T-helper 1 cell treated with Interleukin-12 subunit alpha and Interleukin-12 subunit beta and Interleukin-4 antibody, amounts not matched to agents 30 μg/mL and 1 μg/mL, for 36 hours (primary cell): Measurements from ENCODE around the gene LRRIQ1.
A peak's percentile ranks its signal among the peaks of the same experiment; 100 is the strongest.

Source experiments
- H3K27ac Mint-ChIP-seq: one replicate; pipeline ENCODE4 v1.8.0; 2021; ENCODE audit warnings: mild to moderate bottlenecking, mixed read lengths
- H3K27me3 Mint-ChIP-seq: one replicate; pipeline ENCODE4 v1.8.0; 2021; ENCODE audit warnings: low read depth, mixed read lengths
- H3K36me3 Mint-ChIP-seq: one replicate; pipeline ENCODE4 v1.8.0; 2021; ENCODE audit warnings: low read depth, mixed read lengths
- H3K4me1 Mint-ChIP-seq: one replicate; pipeline ENCODE4 v1.8.0; 2021; ENCODE audit warnings: low read depth, mixed read lengths
- H3K4me3 Mint-ChIP-seq: one replicate; pipeline ENCODE4 v1.8.0; 2021; ENCODE audit warnings: mild to moderate bottlenecking, moderate library complexity, mixed read lengths
- H3K9me3 Mint-ChIP-seq: one replicate; pipeline ENCODE4 v1.8.0; 2021; ENCODE audit warnings: mixed read lengths

Gene LRRIQ1

DNA sequence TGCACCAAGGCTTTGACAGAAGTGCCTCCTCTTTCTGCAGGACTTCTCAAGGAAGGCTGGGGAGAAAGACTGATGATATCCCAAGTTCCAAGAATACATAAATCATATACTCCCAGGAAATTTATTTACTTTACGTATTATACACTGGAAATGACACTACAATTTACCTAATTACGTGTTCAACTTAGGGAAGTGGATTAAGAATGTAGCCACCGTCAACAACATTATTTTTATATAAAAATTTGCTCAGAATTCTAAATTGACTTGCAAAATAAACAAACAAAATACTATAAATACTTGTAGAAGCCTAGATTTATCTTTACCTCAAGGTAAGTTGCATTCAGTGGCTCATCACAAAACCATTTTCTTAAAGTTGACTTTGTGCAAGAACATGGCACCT, 19.0 kb upstream of the LRRIQ1 start:
- H3K9me3 Mint-ChIP-seq = no peaks in the 10 kb centered on the region
- H3K27me3 Mint-ChIP-seq = no peaks in the 10 kb centered on the region
- no peak overlapping the region for H3K4me3 Mint-ChIP-seq
- H3K27ac Mint-ChIP-seq = no peak overlapping the region
- no peaks in the 10 kb centered on the region for H3K4me1 Mint-ChIP-seq
- H3K36me3 Mint-ChIP-seq = no peaks in the 10 kb centered on the region

DNA sequence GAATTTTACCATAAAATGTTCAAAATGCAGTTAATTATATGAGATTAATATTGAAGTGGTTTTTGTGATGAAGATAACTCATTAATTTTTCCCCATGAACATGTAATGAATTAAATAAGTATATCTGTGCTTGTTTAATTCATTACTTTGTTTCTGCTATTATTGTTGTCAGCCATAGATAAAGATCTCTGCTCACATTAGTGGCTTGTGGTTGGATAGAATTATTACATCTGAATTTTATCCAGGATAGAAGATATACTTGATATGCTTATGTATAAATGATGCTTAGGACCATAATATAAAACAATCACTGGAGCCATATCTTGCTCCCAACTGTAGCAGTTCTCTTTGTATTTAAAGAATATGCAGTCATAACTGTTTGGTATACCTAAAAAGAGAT, 18.5 kb upstream of the LRRIQ1 start:
- H3K4me1 Mint-ChIP-seq = no peaks in the 10 kb centered on the region
- H3K36me3 Mint-ChIP-seq = no peaks in the 10 kb centered on the region
- H3K27me3 Mint-ChIP-seq = no peaks in the 10 kb centered on the region
- H3K27ac Mint-ChIP-seq = no peak overlapping the region
- no peaks in the 10 kb centered on the region for H3K9me3 Mint-ChIP-seq
- no peak overlapping the region for H3K4me3 Mint-ChIP-seq

DNA sequence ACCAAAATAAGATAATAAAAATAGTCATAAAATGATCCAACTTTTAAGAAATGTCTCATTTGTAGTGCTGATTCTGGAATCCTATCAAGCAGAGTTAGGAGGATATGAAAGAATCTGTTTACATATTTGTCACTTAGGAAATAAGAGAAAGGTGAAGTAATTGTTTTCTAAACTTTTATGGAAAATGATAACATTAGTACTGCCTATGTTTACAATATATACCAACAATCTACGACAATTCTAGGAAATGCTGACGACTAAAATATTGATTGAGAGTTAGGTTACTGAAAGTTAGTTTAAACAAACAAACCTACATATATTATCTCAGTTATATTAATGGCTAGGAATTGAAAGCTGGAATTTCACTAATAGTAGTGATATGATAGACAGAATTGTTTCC, 18.1 kb upstream of the LRRIQ1 start:
- no peak overlapping the region for H3K4me3 Mint-ChIP-seq
- H3K4me1 Mint-ChIP-seq = no peaks in the 10 kb centered on the region
- H3K9me3 Mint-ChIP-seq = no peaks in the 10 kb centered on the region
- no peaks in the 10 kb centered on the region for H3K36me3 Mint-ChIP-seq
- H3K27ac Mint-ChIP-seq = no peak overlapping the region
- H3K27me3 Mint-ChIP-seq = no peaks in the 10 kb centered on the region

DNA sequence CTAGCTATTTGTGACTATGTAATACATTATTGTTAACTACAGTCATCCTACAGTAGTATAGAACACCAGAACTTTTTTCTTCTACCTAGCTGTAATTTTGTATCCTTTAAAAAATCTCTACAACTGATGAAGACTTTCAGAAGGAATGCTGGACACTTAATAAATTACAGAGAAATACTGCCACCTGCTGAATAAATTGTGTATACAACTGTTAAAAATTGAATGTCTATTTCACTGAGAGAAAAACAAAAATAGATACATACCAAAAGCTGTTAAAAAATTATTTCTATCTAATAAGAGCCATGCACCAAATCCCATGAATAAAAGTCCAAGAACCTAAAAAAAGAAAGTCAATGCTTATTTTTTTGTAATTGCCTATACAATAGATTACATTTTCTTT, 6.7 kb upstream of the LRRIQ1 start:
- Mint-ChIP-seq H3K27ac (no peak overlapping the region), H3K27me3 (no peaks in the 10 kb centered on the region)

DNA sequence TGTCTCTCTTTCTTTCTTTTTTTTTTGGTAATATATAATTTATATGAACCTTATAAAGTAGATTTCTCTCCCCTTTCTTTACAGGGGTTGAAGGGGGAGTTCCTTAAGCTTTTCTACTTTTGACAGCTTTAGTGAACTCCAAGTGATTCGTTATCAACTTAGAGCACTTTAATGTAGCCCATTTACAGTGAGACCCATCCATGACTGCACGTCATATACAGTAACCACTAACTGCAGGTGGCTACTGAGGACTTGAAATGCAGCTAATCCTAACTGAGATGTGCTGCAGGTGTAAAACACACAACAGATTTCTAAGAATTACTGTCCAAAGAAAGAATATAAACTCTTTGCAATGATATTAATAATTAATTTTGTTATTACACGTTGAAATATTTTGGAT, 582 bp downstream of the LRRIQ1 start:
- peaks cover 7% of the 10 kb centered on the region for H3K27me3 Mint-ChIP-seq
- H3K4me3 Mint-ChIP-seq = peak overlapping the region; percentile 73
- peaks cover 5% of the 10 kb centered on the region for H3K4me1 Mint-ChIP-seq
- H3K27ac Mint-ChIP-seq = no peak overlapping the region
- H3K9me3 Mint-ChIP-seq = no peaks in the 10 kb centered on the region
- no peaks in the 10 kb centered on the region for H3K36me3 Mint-ChIP-seq

More for the DNA sequence above, 6.7 kb upstream of the LRRIQ1 start:
- no peaks in the 10 kb centered on the region for H3K9me3 Mint-ChIP-seq
- H3K4me1 Mint-ChIP-seq = no peaks in the 10 kb centered on the region
- no peaks in the 10 kb centered on the region for H3K36me3 Mint-ChIP-seq
- no peak overlapping the region for H3K4me3 Mint-ChIP-seq

DNA sequence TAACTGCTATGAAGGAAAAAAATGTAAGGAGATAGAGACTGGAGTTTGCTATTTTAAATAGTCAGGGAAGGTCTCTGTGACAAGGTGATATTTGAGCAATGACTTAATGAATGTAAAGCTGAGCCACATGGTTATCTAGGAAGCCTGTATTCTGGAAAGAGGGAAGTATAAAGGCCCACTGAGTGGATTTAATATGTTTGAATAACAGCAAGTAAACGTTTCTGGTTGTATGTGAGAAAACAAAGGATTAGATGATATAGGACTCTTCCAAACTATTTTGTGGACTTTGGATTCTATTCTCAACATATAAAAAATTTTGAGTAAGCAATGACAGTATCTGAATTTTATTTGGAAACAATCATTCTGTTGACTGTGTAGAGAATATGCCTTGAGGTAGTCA, 5.2 kb downstream of the LRRIQ1 start:
- Mint-ChIP-seq H3K36me3 (no peaks in the 10 kb centered on the region), H3K4me1 (peaks cover 2% of the 10 kb centered on the region), H3K4me3 (no peak overlapping the region), H3K27ac (no peak overlapping the region), H3K9me3 (no peaks in the 10 kb centered on the region), H3K27me3 (peaks cover under 1% of the 10 kb centered on the region)

DNA sequence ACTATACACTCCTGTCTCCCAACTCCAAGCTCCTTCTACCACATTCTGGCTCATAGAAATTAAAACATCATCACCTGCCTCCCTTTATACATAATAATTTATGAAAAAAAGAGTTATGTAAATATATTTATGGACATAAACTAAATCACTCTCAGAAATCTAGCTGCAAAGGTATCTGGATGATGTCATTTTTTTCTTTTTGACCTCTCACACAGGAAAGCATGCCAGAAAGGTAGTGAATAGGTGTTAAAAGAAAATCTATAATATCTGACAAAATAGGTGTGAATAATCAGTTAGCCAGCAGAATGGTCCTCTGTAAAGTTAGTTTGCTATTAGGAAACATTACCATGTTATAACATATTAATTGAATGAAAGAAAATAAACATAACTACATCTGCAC, 7.7 kb downstream of the LRRIQ1 start:
- no peak overlapping the region for H3K27ac Mint-ChIP-seq
- H3K4me1 Mint-ChIP-seq = no peaks in the 10 kb centered on the region
- no peaks in the 10 kb centered on the region for H3K9me3 Mint-ChIP-seq
- no peaks in the 10 kb centered on the region for H3K36me3 Mint-ChIP-seq
- no peaks in the 10 kb centered on the region for H3K27me3 Mint-ChIP-seq
- H3K4me3 Mint-ChIP-seq = no peak overlapping the region

DNA sequence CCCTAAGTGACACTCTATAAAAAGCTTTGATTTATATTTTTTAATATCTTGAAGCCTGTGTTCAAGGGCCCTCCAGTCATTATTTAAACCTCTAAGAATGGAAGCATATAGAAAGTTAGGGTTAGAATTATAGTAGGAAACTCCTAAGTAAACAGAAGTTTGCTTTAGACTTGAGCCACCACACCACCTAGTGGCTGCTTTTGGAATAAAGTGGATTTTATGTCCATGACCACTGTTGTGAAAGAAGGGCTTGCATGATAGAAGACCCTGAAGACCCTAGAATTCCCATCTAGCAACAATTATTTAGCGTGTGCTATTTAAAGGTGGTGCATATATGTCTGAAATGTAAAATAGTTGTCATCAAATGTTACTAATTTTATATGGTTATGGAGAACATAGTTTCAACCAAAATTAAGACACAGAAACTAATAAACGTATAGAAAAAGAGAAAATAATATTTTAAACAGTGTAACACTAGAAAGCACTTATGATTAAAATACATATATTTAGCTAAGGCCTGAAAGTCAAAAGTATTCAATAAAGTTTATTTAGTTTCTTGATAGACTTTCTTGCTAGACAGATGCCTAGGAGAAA, 21.3 kb downstream of the LRRIQ1 start:
- Mint-ChIP-seq H3K36me3 (no peaks in the 10 kb centered on the region), H3K4me3 (no peak overlapping the region), H3K4me1 (no peaks in the 10 kb centered on the region), H3K27me3 (no peaks in the 10 kb centered on the region), H3K9me3 (no peaks in the 10 kb centered on the region), H3K27ac (no peak overlapping the region)

DNA sequence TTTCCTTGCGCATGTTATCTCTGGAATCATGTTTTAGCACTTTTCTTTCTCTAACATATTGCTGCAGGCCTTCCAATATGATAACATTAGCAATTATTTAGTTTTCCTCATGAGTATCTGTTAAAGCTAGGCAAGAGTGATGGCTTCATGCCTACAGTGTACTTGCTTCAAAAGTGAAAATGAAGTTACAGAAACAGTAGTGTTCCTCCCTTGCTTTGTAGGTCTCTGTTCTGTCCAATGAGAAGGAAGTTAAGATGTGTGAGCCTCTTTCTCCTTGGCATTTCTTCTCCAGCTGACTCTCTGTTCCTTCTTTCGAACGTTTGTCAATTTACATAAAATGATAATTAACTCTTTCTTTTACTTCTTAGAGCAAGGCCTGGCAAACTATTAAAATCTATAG, 22.2 kb downstream of the LRRIQ1 start:
- H3K4me3 Mint-ChIP-seq = no peak overlapping the region
- no peaks in the 10 kb centered on the region for H3K9me3 Mint-ChIP-seq
- H3K4me1 Mint-ChIP-seq = no peaks in the 10 kb centered on the region
- H3K27me3 Mint-ChIP-seq = no peaks in the 10 kb centered on the region
- no peak overlapping the region for H3K27ac Mint-ChIP-seq
- H3K36me3 Mint-ChIP-seq = no peaks in the 10 kb centered on the region

DNA sequence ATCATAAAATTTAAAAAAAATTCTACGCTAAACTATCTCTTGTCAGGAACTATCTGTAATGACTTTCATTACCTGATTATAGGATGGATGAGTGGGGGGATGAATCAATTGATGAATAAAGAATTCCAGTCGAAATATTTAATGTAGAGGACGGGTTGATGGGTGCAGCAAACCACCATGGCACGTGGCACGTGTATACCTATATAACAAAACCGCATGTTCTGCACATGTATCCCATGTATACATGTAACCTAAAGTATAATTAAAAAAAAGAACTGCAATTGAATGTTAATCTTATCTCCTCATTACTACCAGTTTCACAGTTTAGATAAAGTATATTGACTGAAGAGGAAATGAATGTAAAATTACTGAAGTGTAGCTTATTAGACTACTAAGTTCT, 23.4 kb downstream of the LRRIQ1 start:
- Mint-ChIP-seq H3K4me3 (no peak overlapping the region), H3K4me1 (no peaks in the 10 kb centered on the region), H3K27me3 (no peaks in the 10 kb centered on the region), H3K9me3 (no peaks in the 10 kb centered on the region), H3K36me3 (no peaks in the 10 kb centered on the region), H3K27ac (no peak overlapping the region)

DNA sequence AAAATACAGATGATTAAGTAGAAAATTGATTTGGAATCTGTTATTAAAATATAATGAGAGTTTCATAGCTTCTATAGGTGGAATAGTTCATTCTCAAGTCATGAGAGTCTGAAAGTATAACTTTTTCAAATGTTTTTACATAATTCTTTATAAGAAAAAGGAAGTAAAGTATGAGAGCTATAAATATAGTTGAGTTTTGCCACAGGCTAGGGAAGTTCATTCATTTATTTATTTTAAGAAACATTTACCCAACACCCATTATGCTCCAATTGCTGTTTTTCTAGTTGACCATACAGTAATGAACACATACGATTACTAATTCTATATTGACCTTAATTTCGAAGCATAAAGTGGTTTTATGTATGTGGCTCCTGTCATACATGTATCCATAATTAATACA, 24.8 kb downstream of the LRRIQ1 start:
- Mint-ChIP-seq H3K9me3 (no peaks in the 10 kb centered on the region), H3K36me3 (no peaks in the 10 kb centered on the region), H3K27ac (no peak overlapping the region), H3K4me3 (no peak overlapping the region), H3K27me3 (no peaks in the 10 kb centered on the region), H3K4me1 (no peaks in the 10 kb centered on the region)

DNA sequence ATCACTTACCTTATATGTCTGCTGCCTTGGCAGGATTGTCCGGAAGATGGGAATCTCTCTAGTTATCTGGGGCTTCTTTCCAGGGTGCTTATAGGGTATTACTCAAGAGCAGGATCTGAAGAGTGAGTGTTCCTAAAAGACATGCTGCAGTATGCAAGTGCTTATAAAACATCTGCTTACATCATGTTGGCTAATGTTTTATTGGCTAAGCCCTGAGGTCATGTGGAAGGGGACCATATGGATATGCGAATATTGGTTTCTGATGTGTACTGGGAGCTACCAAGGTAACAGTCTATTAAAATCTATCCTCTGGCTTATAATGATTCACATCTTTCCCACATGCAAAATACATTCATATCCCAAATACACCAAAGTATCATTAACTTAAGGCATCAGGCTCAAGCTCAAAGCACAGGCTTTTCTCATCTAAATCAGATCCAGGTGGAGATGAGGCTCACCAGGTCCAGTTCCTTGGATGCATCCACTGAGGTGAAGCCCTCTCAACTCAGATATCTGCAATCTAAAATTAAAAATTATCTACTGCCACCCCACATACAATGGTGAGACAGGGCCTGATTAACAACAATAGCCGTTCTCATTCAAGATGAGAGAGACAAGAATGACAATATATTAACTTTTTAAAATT, 29.8 kb downstream of the LRRIQ1 start:
- Mint-ChIP-seq H3K36me3 (no peaks in the 10 kb centered on the region), H3K4me3 (no peak overlapping the region), H3K9me3 (no peaks in the 10 kb centered on the region), H3K27ac (no peak overlapping the region), H3K4me1 (no peaks in the 10 kb centered on the region), H3K27me3 (no peaks in the 10 kb centered on the region)

DNA sequence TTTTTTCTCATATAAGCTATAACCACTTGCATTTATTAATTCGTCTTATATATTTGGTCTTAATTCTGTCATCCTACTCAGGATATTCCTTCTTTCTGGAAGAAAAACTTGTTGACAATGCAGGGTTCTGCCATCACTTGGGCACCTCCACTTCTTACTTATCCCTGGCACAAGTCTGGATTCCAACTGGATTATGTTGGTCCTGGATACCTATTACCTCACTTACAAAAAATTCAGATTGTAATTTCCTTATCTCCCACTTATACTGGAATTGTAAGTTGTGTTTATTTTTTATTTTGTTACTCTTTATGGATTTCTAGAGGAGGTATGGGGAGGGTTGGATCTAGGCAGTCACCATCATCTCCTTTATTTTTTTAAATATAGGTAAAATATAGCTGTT, 36.7 kb downstream of the LRRIQ1 start:
- Mint-ChIP-seq H3K27me3 (no peaks in the 10 kb centered on the region), H3K27ac (no peak overlapping the region), H3K4me3 (no peak overlapping the region), H3K36me3 (no peaks in the 10 kb centered on the region), H3K9me3 (no peaks in the 10 kb centered on the region), H3K4me1 (no peaks in the 10 kb centered on the region)

DNA sequence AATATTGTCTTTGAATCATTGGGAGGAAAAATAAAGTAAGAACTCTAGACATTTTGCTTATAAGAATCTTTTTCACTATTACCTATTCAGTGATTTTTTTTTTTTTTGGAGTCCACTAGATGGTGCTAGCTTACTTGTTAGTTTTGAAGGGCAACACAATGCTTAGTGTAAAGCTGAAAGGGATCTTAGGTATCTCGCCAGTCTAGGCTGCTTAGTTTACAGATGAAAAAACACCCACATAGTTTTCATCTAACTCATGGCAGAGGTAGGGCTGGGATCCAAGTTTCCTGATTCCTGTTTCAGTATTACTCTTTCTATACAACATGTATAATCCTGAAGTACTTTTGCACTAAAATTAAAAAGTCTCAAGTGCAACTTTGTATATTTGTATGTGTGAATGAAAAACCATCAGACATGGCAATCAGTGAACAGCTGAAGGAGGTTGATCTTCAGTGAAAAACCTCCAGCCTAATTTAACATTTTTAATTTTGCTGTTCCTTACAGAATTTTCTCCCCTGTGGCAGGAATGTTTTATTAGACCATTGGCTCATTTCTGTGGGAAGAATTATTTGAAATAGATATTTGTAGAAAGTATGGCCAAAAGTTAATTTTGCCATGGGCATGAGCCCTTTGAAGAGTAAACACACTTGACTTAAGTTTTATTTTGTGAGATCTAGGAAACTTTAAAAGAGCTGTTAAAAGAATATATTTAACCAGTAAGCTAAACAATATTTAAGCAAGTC, 40.7 kb downstream of the LRRIQ1 start:
- Mint-ChIP-seq H3K27ac (no peak overlapping the region), H3K4me1 (no peaks in the 10 kb centered on the region), H3K36me3 (no peaks in the 10 kb centered on the region), H3K27me3 (no peaks in the 10 kb centered on the region), H3K4me3 (no peak overlapping the region), H3K9me3 (no peaks in the 10 kb centered on the region)

DNA sequence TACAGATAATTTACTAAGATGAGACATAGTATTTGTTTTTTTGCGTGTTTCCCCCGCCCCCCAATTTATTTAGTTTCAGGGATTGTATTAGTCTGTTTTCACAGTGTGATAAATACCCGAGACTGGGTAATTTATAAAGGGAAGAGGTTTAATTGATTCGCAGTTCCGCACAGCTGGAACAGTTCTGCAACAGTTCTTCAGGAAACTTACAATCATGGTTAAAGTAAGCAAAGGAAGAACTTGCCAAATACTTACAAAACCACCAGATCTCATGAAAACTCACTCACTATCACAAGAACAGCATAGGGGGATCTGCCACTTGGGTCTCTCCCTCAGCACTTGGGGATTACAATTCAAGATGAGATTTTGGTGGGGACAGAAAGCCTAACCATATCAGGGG, 48.9 kb downstream of the LRRIQ1 start:
- H3K9me3 Mint-ChIP-seq = no peaks in the 10 kb centered on the region
- H3K4me3 Mint-ChIP-seq = no peak overlapping the region
- no peaks in the 10 kb centered on the region for H3K27me3 Mint-ChIP-seq
- no peaks in the 10 kb centered on the region for H3K36me3 Mint-ChIP-seq
- no peaks in the 10 kb centered on the region for H3K4me1 Mint-ChIP-seq
- no peak overlapping the region for H3K27ac Mint-ChIP-seq
